ENCODE data around the gene SLC37A4.

DNA sequence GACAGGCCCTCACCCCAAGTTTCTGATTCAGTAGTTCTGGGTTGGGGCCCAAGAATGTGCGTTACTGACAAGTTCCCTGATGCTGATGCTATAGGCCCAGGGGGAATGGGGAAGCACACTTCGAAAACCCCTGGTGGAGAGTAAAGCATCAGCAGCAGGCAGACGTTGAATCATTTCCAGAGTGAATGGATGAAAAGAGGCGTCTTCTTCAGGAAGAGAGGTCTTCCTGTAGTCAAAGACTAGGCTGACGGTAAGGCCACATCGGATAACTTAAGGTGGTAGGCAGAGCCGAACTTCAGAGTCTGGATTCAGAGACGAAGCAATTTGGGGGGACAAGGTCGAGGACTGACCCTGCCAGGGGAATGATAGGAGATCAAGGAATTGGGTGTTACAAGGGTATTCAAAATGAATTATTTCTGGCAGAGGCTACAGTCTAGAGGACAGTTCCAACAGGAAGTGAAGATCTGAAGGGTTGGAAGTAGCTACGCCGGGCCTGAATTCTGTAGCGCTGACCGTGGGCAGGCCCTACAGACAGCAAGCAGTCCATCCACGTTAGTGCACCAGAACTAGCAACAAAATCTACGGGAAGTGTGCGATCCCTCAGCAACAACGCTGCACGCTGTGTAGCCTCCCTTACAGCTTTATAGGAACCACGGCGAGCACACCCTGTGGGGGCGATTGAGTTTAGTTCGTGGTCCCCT, 33.6 kb downstream of the SLC37A4 start:
- TF ChIP-seq CTCF (IDR thresholded peaks at IDR 0.05) (no peak), ZBTB21 (CRISPR knock-in tag; IDR thresholded peaks at IDR 0.05; ENCODE audit: borderline replicate concordance) (no peak), OVOL2 (CRISPR knock-in tag; IDR thresholded peaks at IDR 0.05; ENCODE audit: borderline replicate concordance) (no peak), IRF2 (CRISPR knock-in tag; IDR thresholded peaks at IDR 0.05; ENCODE audit: borderline replicate concordance, low read depth) (no peak)
